HG03066 (cell line): ENCODE data around the gene RIPOR1.

Source experiments
- ATAC-seq: cut with Tn5 transposase; IDR thresholded peaks from one replicate; pipeline ENCODE4 v1.9.1; 2021; ENCODE audit warnings: low read depth; ENCODE audit not compliant: unreplicated experiment

Gene RIPOR1

DNA sequence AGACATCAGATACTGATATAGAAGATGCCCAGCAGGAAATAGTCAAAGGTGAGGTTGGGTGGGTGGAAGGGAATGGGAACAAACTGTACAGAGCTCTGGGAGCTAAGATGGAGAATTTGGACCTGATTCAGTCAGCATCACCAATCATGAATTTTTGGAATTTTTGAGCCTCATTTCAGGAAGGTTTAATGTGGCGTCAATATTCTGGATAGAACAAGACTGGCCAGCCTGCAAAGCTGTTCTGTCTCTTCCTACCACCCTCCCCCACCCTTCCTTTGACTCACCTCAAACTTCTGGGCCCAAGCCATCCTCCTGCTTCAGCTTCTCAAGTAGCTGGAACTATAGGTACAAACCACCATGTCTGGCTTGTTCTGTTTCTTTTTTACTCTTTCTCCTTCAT is 66.3 kb downstream of the RIPOR1 start:
- no peak for ATAC-seq
